Natural killer cell (primary cell): ENCODE results near the gene NUDT13. TPM values are rescaled to one million over a fixed set of nuclear protein-coding genes. Genes with fewer than 3 reads are reported as not detected.
A peak's percentile ranks its signal among the peaks of the same experiment; 100 is the strongest.

Source experiments
- ATAC-seq, 3 donors: fragments of 150-1000 bp in 2 of 3; fragments of 200-7000 bp in 1 of 3; cut with Tn5 transposase; 1 replicate in 1 of 3; 2 replicates in 2 of 3; pipeline ENCODE4 v1.10.0; 2021; ENCODE audit warnings: mild to moderate bottlenecking in 2 of 3, moderate library complexity in 2 of 3
- DNase-seq, 2 donors: peaks; one replicate each; pipeline versions ENCODE4 v3.0.0 to v3.0.0-alpha.2; 2013 to 2021; ENCODE audit warnings: mixed read lengths in 1 of 2
- H3K27ac ChIP-seq: one replicate; pipeline ENCODE4 v1.5.1; 2013; ENCODE audit warnings: mild to moderate bottlenecking, low read length
- H3K27me3 ChIP-seq: one replicate; pipeline ENCODE4 v1.6.1; 2013; ENCODE audit warnings: low read length; ENCODE audit not compliant: control insufficient read depth, insufficient read depth
- H3K36me3 ChIP-seq: one replicate; pipeline ENCODE4 v1.6.1; 2013; ENCODE audit warnings: low read length; ENCODE audit not compliant: control insufficient read depth, insufficient read depth
- H3K4me1 ChIP-seq: one replicate; pipeline ENCODE4 v1.6.1; 2013; ENCODE audit warnings: low read length; ENCODE audit not compliant: control insufficient read depth, insufficient read depth
- H3K4me3 ChIP-seq: one replicate; pipeline ENCODE4 v1.5.1; 2013; ENCODE audit warnings: low read length
- H3K9me3 ChIP-seq: one replicate; pipeline ENCODE4 v1.6.1; 2013; ENCODE audit warnings: low read length; ENCODE audit not compliant: control insufficient read depth, insufficient read depth
- H3K27ac Mint-ChIP-seq, 2 donors: one replicate each; pipeline ENCODE4 v1.8.0; 2022; ENCODE audit warnings: mild to moderate bottlenecking in 2 of 2, mixed read lengths in 2 of 2, moderate library complexity in 1 of 2
- H3K27me3 Mint-ChIP-seq, 2 donors: one replicate each; pipeline ENCODE4 v1.8.0; 2022; ENCODE audit warnings: low read depth in 2 of 2, mixed read lengths in 2 of 2
- H3K36me3 Mint-ChIP-seq: one replicate; pipeline ENCODE4 v1.8.0; 2022; ENCODE audit warnings: mixed read lengths
- H3K4me1 Mint-ChIP-seq, 2 donors: one replicate each; pipeline ENCODE4 v1.8.0; 2022; ENCODE audit warnings: mixed read lengths in 2 of 2
- H3K4me3 Mint-ChIP-seq: one replicate; pipeline ENCODE4 v1.8.0; 2022; ENCODE audit warnings: mild to moderate bottlenecking, moderate library complexity, mixed read lengths
- H3K9me3 Mint-ChIP-seq, 2 donors: one replicate each; pipeline ENCODE4 v1.8.0; 2022; ENCODE audit warnings: mixed read lengths in 2 of 2
- WGBS: methylation state at CpG from one replicate; pipeline ENCODE4 v1.1.7; 2013; ENCODE audit warnings: missing lambda C conversion rate; ENCODE audit not compliant: insufficient coverage; 5-methylcytosine and 5-hydroxymethylcytosine counted together
- intact Hi-C: fragments of 100-400 bp; cut with micrococcal nuclease; formaldehyde crosslinking; loops from one replicate; pipeline ENCODE4 v1.14.2; 2022
- total RNA-seq, 4 donors: library from RNA; stranded (reverse); fragments of 120-200 nt in 1 of 4; gene quantifications; one replicate each; pipeline versions ENCODE4 v1.2.3 to v1.2.4, GENCODE V29; 2013 to 2022
- TF ChIP-seq, protein P1 (sequence below): fragments of 200-600 bp; IDR thresholded peaks from one replicate; pipeline ENCODE4 v1.8.0; 2022; ENCODE audit warnings: antibody characterized with exemption

Gene NUDT13
- total RNA-seq, 3 donors from 2014 or later (not counting 1 experiment from before 2014, with no cell fraction given), result 0.35 to 1.3 (median 0.65) TPM

- peak overlapping the region; percentile 97 for H3K27ac ChIP-seq
- H3K4me3 ChIP-seq, result peak overlapping the region; percentile 63
- Mint-ChIP-seq H3K9me3 (no peaks in the 10 kb centered on the region), H3K36me3 (no peaks in the 10 kb centered on the region), H3K4me1 (peaks cover 17 to 31% of the 10 kb centered on the region in 2 donors), H3K4me3 (peak overlapping the region; percentile 97), H3K27ac (peak overlapping the region; percentile 96 to 98), H3K27me3 (no peaks in the 10 kb centered on the region)
- H3K36me3 ChIP-seq, result peaks cover 3% of the 10 kb centered on the region
- DNase-seq (peak; percentile 59 to 88), ATAC-seq (peak; percentile 27 to 44 (median 29))
- H3K4me1 ChIP-seq, result no peaks in the 10 kb centered on the region
- TF ChIP-seq, protein P1, sequence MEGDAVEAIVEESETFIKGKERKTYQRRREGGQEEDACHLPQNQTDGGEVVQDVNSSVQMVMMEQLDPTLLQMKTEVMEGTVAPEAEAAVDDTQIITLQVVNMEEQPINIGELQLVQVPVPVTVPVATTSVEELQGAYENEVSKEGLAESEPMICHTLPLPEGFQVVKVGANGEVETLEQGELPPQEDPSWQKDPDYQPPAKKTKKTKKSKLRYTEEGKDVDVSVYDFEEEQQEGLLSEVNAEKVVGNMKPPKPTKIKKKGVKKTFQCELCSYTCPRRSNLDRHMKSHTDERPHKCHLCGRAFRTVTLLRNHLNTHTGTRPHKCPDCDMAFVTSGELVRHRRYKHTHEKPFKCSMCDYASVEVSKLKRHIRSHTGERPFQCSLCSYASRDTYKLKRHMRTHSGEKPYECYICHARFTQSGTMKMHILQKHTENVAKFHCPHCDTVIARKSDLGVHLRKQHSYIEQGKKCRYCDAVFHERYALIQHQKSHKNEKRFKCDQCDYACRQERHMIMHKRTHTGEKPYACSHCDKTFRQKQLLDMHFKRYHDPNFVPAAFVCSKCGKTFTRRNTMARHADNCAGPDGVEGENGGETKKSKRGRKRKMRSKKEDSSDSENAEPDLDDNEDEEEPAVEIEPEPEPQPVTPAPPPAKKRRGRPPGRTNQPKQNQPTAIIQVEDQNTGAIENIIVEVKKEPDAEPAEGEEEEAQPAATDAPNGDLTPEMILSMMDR, result no peak
- no peaks in the 10 kb centered on the region for H3K9me3 ChIP-seq
- H3K27me3 ChIP-seq, result no peaks in the 10 kb centered on the region
- WGBS, result under 1% methylated on average over 29 of the region's 29 CpGs
- intact Hi-C loops, result loop anchor here (2.0 to 5.0 kb wide), 4 partner anchors 63 to 834 kb away; partner anchors contain the start of genes ECD, FAM149B1 and MRPS16
Observed at GRCh38 chr10:73096041-73096448, 14.2 kb upstream of the NUDT13 start.

- ATAC-seq (peak; percentile 89 to 97 (median 91)), DNase-seq (peak; percentile 97 to 99)
- peak within 1 kb of the TSS; percentile 97 for H3K27ac ChIP-seq
- H3K4me3 ChIP-seq, result peak within 1 kb of the TSS; percentile 63
- H3K9me3 Mint-ChIP-seq, result no peaks in the 10 kb centered on the region
- intact Hi-C loops, result loop anchor here (2.0 to 5.0 kb wide), 4 partner anchors 62 to 834 kb away; partner anchors contain the start of genes ECD, FAM149B1 and MRPS16
- peaks cover 17 to 31% of the 10 kb centered on the region in 2 donors for H3K4me1 Mint-ChIP-seq
- H3K27me3 Mint-ChIP-seq, result no peaks in the 10 kb centered on the region
- no peaks in the 10 kb centered on the region for H3K4me1 ChIP-seq
- no peaks in the 10 kb centered on the region for H3K9me3 ChIP-seq
- H3K27me3 ChIP-seq, result no peaks in the 10 kb centered on the region
- H3K36me3 Mint-ChIP-seq, result no peaks in the 10 kb centered on the region
- H3K27ac Mint-ChIP-seq, result peak within 1 kb of the TSS; percentile 96 to 98
- H3K4me3 Mint-ChIP-seq, result peak within 1 kb of the TSS; percentile 97
- under 1% methylated on average over 75 of the region's 75 CpGs for WGBS
- H3K36me3 ChIP-seq, result peaks cover 3% of the 10 kb centered on the region
- TF ChIP-seq, protein P1, result peak; percentile 58
Observed at GRCh38 chr10:73096449-73097304, 13.6 kb upstream of the NUDT13 start, which contains the start of gene P4HA1. Gene P4HA1 (minus strand): TSS chr10:73096866. CDS start chr10:73074883, 21,983 bp downstream.

- intact Hi-C loops, result loop anchor here (2.0 to 5.0 kb wide), 4 partner anchors 62 to 835 kb away; partner anchors contain the start of genes ECD, FAM149B1 and MRPS16
- Histone ChIP-seq H3K27ac (peak overlapping the region; percentile 97), H3K9me3 (no peaks in the 10 kb centered on the region), H3K4me1 (no peaks in the 10 kb centered on the region), H3K27me3 (no peaks in the 10 kb centered on the region), H3K4me3 (peak overlapping the region; percentile 29), H3K36me3 (peaks cover 3% of the 10 kb centered on the region)
- peak overlapping the region; percentile 97 for H3K4me3 Mint-ChIP-seq
- peak overlapping the region; percentile 96 to 98 for H3K27ac Mint-ChIP-seq
- peaks cover 17 to 31% of the 10 kb centered on the region in 2 donors for H3K4me1 Mint-ChIP-seq
- TF ChIP-seq, protein P1, result no peak
- no peaks in the 10 kb centered on the region for H3K27me3 Mint-ChIP-seq
- DNase-seq (no peak), ATAC-seq (no peak)
- H3K36me3 Mint-ChIP-seq, result no peaks in the 10 kb centered on the region
- no peaks in the 10 kb centered on the region for H3K9me3 Mint-ChIP-seq
- WGBS, result 24% methylated on average over 1 of the region's 4 CpGs
Observed at GRCh38 chr10:73097305-73097670, 13.0 kb upstream of the NUDT13 start.
